HEK293T (cell line): ENCODE measurements around the gene MOSPD2.

ENCODE experiments used
- ARNT ChIP-seq: fragments of 450-650 bp; IDR thresholded peaks from 2 replicates; pipeline ENCODE4 v1.6.1; 2017; ENCODE audit warnings: mild to moderate bottlenecking
- BHLHE40 ChIP-seq: fragments of 450-650 bp; IDR thresholded peaks from 2 replicates; pipeline ENCODE4 v1.6.1; 2016; ENCODE audit warnings: mild to moderate bottlenecking, moderate library complexity, borderline replicate concordance
- CTBP1 ChIP-seq: fragments of 450-650 bp; IDR thresholded peaks from 2 replicates; pipeline ENCODE4 v1.6.1; 2016; ENCODE audit warnings: borderline replicate concordance
- ELF4 ChIP-seq: fragments of 450-650 bp; IDR thresholded peaks from 2 replicates; pipeline ENCODE4 v1.6.1; 2017; ENCODE audit warnings: antibody characterized with exemption
- FOXA1 ChIP-seq: fragments of 450-650 bp; IDR thresholded peaks from 2 replicates; pipeline ENCODE4 v1.6.1; 2016; ENCODE audit warnings: mild to moderate bottlenecking
- FOXK2 ChIP-seq: fragments of 450-650 bp; IDR thresholded peaks from 2 replicates; pipeline ENCODE4 v1.6.1; 2016; ENCODE audit warnings: mild to moderate bottlenecking
- FOXM1 ChIP-seq: fragments of 450-650 bp; IDR thresholded peaks from 2 replicates; pipeline ENCODE4 v1.6.1; 2017; ENCODE audit warnings: mild to moderate bottlenecking, borderline replicate concordance
- L3MBTL2 ChIP-seq: fragments of 450-650 bp; conservative IDR thresholded peaks from 2 replicates; pipeline ENCODE4 v1.6.1; 2016; ENCODE audit warnings: mild to moderate bottlenecking
- LEF1 ChIP-seq: fragments of 450-650 bp; IDR thresholded peaks from 2 replicates; pipeline ENCODE4 v1.6.1; 2017; ENCODE audit warnings: mild to moderate bottlenecking, borderline replicate concordance
- SP1 ChIP-seq: fragments of 450-650 bp; IDR thresholded peaks from 2 replicates; pipeline ENCODE4 v1.6.1; 2017
- SUZ12 ChIP-seq: fragments of 450-650 bp; IDR thresholded peaks from 2 replicates; pipeline ENCODE4 v1.6.1; 2016; ENCODE audit warnings: mild to moderate bottlenecking
- TARDBP ChIP-seq: fragments of 450-650 bp; IDR thresholded peaks from 2 replicates; pipeline ENCODE4 v1.6.1; 2016
- ZNF384 ChIP-seq: fragments of 450-650 bp; IDR thresholded peaks from 2 replicates; pipeline ENCODE4 v1.6.1; 2016
- TF ChIP-seq, protein P1 (sequence below): fragments of 450-650 bp; IDR thresholded peaks from 2 replicates; pipeline ENCODE4 v1.6.1; 2016

DNA sequence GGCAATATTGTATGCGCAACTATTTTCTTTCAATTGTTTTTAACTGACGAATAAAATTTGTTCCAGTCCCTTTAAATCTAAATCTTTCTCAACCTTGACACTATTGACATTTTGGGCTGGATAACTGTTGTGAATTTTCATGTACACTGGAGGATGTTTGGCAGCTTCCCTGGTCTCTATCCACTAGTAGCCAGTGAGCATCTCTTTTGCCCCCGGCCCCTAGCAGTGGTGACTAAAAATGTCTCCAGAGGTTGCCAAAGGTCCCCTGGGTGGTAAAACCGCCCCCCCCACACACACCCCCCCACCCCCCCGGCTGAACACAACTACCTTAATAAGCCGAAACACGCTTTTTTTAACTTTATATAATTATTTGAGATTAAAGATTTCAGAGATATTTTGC is 866 bp upstream of the MOSPD2 start:
- TF ChIP-seq FOXM1 (no peak), LEF1 (no peak), FOXA1 (no peak), CTBP1 (no peak), SUZ12 (no peak), SP1 (no peak), L3MBTL2 (no peak), ARNT (no peak), BHLHE40 (no peak), TARDBP (no peak), ELF4 (no peak), FOXK2 (no peak), ZNF384 (no peak)
- TF ChIP-seq, protein P1, sequence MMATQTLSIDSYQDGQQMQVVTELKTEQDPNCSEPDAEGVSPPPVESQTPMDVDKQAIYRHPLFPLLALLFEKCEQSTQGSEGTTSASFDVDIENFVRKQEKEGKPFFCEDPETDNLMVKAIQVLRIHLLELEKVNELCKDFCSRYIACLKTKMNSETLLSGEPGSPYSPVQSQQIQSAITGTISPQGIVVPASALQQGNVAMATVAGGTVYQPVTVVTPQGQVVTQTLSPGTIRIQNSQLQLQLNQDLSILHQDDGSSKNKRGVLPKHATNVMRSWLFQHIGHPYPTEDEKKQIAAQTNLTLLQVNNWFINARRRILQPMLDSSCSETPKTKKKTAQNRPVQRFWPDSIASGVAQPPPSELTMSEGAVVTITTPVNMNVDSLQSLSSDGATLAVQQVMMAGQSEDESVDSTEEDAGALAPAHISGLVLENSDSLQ, result no peak
